KMS-11 (cell line): ENCODE results near the gene RAD51B.

ENCODE experiments used
- H2AFZ ChIP-seq: fragments of 200-600 bp; sonication (generic); 2 replicates; pipeline ENCODE4 v1.6.1; 2016; ENCODE audit warnings: antibody characterized with exemption, mixed run types, low read depth
- H3K27ac ChIP-seq: fragments of 200-600 bp; sonication (generic); 2 replicates; pipeline ENCODE4 v1.6.1; 2016; ENCODE audit warnings: mild to moderate bottlenecking, mixed run types
- H3K27me3 ChIP-seq: fragments of 200-600 bp; sonication (generic); 2 replicates; pipeline ENCODE4 v1.6.1; 2017; ENCODE audit warnings: mild to moderate bottlenecking, low read depth, mixed run types, moderate library complexity; ENCODE audit not compliant: insufficient read depth
- H3K36me3 ChIP-seq: fragments of 200-600 bp; sonication (generic); 2 replicates; pipeline ENCODE4 v1.6.1; 2017; ENCODE audit warnings: mild to moderate bottlenecking, mixed run types; ENCODE audit not compliant: insufficient read depth
- H3K4me1 ChIP-seq: fragments of 200-600 bp; sonication (generic); 2 replicates; pipeline ENCODE4 v1.6.1; 2016; ENCODE audit warnings: mild to moderate bottlenecking, low read depth, mixed run types; ENCODE audit not compliant: poor library complexity, severe bottlenecking
- H3K4me2 ChIP-seq: fragments of 200-600 bp; sonication (generic); 2 replicates; pipeline ENCODE4 v1.7.0; 2016; ENCODE audit warnings: mild to moderate bottlenecking, mixed run types
- H3K4me3 ChIP-seq: fragments of 200-600 bp; sonication (generic); IDR thresholded peaks from 2 replicates; pipeline ENCODE4 v1.6.1; 2017; ENCODE audit warnings: low read depth, low read length, mixed read lengths; ENCODE audit not compliant: insufficient read depth
- H3K79me2 ChIP-seq: fragments of 200-600 bp; sonication (generic); 2 replicates; pipeline ENCODE4 v1.6.1; 2016; ENCODE audit warnings: low read depth, mixed run types; ENCODE audit not compliant: insufficient read depth
- H3K9ac ChIP-seq: fragments of 200-600 bp; sonication (generic); 2 replicates; pipeline ENCODE4 v1.6.1; 2016; ENCODE audit warnings: mild to moderate bottlenecking, mixed run types
- H4K20me1 ChIP-seq: fragments of 200-600 bp; sonication (generic); 2 replicates; pipeline ENCODE4 v1.6.1; 2016; ENCODE audit warnings: mild to moderate bottlenecking, mixed run types; ENCODE audit not compliant: insufficient read depth
- CTCF ChIP-seq: fragments of 200-600 bp; sonication (generic); conservative IDR thresholded peaks from 2 replicates; pipeline ENCODE4 v1.6.1; 2017; ENCODE audit warnings: low read depth, mild to moderate bottlenecking, antibody characterized with exemption, low read length, moderate library complexity, mixed read lengths

Gene RAD51B

GRCh38 chr14:68412505-68413465, 593.2 kb downstream of the RAD51B start:
- Histone ChIP-seq H3K27ac (no peak overlapping the region), H2AFZ (no peak overlapping the region), H3K36me3 (no peaks in the 10 kb centered on the region), H4K20me1 (no peaks in the 10 kb centered on the region), H3K4me2 (no peak overlapping the region), H3K4me3 (no peak overlapping the region), H3K79me2 (no peaks in the 10 kb centered on the region), H3K4me1 (peaks cover 22% of the 10 kb centered on the region), H3K27me3 (no peaks in the 10 kb centered on the region), H3K9ac (no peak overlapping the region)
- TF ChIP-seq CTCF: no peak

GRCh38 chr14:68413509-68413908, 593.9 kb downstream of the RAD51B start:
- TF ChIP-seq CTCF: no peak
- H3K4me2 ChIP-seq: no peak overlapping the region
- H3K4me3 ChIP-seq: no peak overlapping the region
- H3K27me3 ChIP-seq: no peaks in the 10 kb centered on the region
- no peaks in the 10 kb centered on the region for H3K36me3 ChIP-seq
- no peak overlapping the region for H3K9ac ChIP-seq
- peaks cover 26% of the 10 kb centered on the region for H3K4me1 ChIP-seq
- H3K79me2 ChIP-seq: no peaks in the 10 kb centered on the region
- no peak overlapping the region for H3K27ac ChIP-seq
- no peak overlapping the region for H2AFZ ChIP-seq
- no peaks in the 10 kb centered on the region for H4K20me1 ChIP-seq

GRCh38 chr14:68414121-68414520, 594.5 kb downstream of the RAD51B start:
- no peak overlapping the region for H3K4me3 ChIP-seq
- no peaks in the 10 kb centered on the region for H3K79me2 ChIP-seq
- no peak overlapping the region for H3K9ac ChIP-seq
- TF ChIP-seq CTCF: no peak
- H3K27me3 ChIP-seq: no peaks in the 10 kb centered on the region
- H4K20me1 ChIP-seq: no peaks in the 10 kb centered on the region
- peaks cover 26% of the 10 kb centered on the region for H3K4me1 ChIP-seq
- H3K36me3 ChIP-seq: no peaks in the 10 kb centered on the region
- no peak overlapping the region for H3K4me2 ChIP-seq
- no peak overlapping the region for H3K27ac ChIP-seq
- no peak overlapping the region for H2AFZ ChIP-seq

- no peaks in the 10 kb centered on the region for H3K79me2 ChIP-seq
- TF ChIP-seq CTCF: no peak
- no peak overlapping the region for H2AFZ ChIP-seq
- no peaks in the 10 kb centered on the region for H3K27me3 ChIP-seq
- H3K36me3 ChIP-seq: no peaks in the 10 kb centered on the region
- H3K4me3 ChIP-seq: no peak overlapping the region
- no peaks in the 10 kb centered on the region for H4K20me1 ChIP-seq
- peaks cover 39% of the 10 kb centered on the region for H3K4me1 ChIP-seq
- no peak overlapping the region for H3K4me2 ChIP-seq
- H3K9ac ChIP-seq: no peak overlapping the region
- H3K27ac ChIP-seq: no peak overlapping the region
Observed at GRCh38 chr14:68416171-68416570, 596.6 kb downstream of the RAD51B start.
